Stimulated activated CD8-positive, alpha-beta memory T cell treated with anti-CD3 and anti-CD28 coated beads, Interleukin-7, amount 100 ng/mL, for 4 hours (primary cell): ENCODE results near the gene TRPC4AP.

ENCODE experiments used
- DNase-seq, 2 donors: peaks; one replicate each; pipeline ENCODE4 v3.0.0-alpha.2; 2020; ENCODE audit warnings: low read depth in 2 of 2

Gene TRPC4AP

DNA sequence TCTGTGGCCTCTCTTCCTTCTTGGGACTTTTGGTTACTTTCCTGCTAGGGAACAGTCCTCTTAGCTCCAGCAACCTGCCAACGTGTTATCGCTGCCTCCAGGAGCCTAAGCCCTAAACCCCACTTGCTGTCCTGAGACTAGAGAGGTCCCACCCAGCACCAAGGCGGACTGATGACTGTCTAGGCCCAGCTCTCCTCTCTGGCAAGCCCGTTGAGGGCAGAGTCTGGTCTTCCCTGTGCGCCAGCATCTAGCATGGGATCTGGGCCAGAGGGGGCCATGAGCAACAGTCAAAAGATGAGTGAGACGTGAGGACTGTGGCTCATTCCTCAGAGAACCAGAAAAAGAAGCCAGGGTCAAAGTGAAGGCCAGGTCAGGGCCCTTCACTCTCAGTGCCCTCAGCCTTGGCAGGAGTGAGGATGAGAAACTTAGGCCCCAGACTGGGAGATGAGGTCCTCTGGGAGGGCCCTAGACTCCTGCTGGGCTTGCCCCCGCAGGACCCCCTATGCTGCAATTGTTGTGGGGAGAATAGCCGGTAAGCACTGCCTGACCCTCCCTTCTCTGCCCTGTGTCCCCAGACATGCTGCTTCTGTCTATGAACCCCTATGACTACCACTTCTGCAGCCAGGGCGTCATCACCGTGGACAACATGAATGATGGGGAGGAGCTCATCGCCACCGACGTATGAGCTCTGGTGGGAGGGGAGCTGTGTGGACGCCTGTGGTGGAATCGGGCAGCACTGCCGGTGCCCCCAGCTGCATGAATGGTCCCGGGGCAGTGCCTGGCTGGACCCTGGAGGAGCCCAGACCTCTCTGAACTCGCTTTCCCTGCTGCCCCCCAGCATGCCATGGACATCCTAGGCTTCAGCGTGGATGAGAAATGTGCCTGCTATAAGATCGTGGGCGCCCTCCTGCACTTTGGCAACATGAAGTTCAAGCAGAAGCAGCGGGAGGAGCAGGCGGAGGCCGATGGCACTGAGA lies 106.0 kb downstream of the TRPC4AP start:
- no peak for DNase-seq

DNA sequence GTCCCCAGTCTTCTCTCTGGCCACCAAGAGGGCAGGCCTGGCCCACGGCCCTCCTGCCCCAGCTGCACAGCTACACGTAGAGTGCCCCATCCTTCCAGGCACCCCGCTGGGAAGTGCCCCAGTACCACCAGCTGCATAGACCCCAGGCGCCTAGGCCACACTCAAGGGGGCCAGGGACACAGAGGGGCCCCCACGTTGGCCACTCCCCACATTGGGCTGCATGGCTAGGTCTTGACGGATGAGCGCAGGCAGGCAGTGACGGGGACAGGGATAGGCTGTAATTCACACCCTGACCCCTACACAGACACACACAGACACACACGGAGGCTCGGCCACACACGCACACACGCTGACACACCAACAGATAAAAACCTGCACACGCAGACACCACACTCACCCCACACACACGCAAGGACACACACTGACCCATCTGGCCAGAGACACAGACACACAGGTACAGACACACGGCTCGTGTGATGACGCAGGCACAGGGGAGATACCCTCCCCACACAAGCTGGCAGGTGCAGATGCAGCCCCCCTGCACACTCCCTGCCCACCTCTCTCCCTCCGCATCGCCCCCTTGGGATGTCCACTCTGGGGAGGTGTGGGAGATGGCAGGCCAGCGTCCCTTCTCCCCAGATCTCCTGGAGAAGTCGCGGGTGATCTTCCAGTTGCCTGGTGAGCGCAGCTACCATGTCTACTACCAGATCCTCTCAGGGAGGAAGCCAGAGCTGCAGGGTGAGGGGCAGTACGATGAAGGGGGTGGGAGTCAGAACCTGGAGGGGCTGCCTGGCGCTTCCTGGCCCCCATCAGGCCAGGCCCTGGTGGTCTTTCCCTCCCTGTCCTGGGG lies 106.9 kb downstream of the TRPC4AP start:
- no peak for DNase-seq

- DNase-seq: no peak
These were observed 107.8 kb downstream of the TRPC4AP start for GRCh38 chr20:34984756-34985261.

DNA sequence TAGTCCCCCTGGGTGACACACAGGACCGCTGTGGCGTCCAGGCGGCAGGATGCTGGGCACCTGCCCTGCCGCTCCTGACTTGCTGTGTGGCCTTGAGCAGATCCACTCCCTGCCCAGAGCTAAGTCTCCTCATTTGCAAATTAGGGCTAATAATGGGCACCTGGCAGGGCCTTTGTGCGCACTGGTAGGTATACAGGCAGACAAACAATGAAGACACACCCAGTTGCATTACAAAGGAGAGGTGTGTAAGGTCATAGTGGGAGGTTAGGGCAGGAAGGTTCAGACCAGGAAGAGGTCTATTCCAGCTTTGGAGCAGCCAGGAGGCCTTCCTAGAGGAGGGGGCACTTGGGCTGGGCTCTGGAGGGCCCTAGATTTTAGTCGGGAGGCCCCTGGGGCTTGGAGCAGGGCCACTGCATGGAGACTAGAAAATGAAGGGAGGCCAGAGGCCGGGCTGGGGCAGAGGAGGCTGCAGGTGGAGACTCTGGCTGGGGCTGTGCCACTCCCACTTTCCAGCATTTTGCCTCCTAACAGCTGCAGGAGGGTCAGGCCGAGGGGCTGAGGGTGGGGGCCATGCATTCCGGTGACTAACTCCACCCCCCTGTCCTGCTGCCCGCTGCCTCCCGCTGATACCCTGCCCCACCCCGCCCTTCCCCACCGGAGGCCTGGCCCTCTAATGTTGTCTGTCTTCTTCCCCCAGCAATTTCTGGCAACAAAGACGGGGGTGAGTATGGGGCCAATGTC lies 108.4 kb downstream of the TRPC4AP start:
- DNase-seq: no peak

- DNase-seq: no peak
These were observed 109.4 kb downstream of the TRPC4AP start for GRCh38 chr20:34983089-34983820.

- no peak for DNase-seq
These were observed 110.1 kb downstream of the TRPC4AP start for GRCh38 chr20:34982270-34983088.

- DNase-seq: no peak
These were observed 111.9 kb downstream of the TRPC4AP start for GRCh38 chr20:34980543-34981233.

GRCh38 chr20:34979366-34980153 lies 113.0 kb downstream of the TRPC4AP start:
- DNase-seq: no peak

DNA sequence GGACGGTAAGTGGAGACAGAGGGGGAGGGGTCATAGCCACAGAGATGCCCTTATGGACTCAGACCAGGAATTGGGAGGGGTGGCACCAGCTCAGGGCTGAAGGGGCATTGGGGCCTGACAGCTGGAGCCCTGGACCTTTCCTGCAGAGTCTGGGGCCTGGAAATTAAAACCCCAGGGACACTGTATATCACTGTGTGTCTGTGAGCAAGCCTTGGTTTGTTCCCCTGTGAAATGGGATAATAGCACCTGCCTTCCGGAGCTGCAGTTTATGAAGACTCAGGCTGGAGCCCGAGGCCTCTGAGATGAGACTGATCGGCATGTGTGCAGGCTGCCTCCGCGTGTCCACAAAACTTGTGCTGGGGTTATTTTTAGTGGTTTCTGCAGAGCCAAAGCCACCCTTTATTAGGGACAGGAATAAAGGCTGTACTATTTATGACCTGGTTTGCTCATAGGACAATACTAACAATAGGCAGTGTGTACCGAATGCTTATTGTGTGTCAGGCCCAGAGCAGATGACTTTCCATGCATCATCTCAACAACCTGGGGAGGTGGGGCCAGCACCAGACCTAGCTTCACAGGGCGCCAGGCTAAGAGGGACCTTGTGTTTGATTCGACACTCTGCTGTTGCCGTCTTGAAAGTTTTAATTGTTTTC lies 114.4 kb downstream of the TRPC4AP start:
- DNase-seq: no peak

DNA sequence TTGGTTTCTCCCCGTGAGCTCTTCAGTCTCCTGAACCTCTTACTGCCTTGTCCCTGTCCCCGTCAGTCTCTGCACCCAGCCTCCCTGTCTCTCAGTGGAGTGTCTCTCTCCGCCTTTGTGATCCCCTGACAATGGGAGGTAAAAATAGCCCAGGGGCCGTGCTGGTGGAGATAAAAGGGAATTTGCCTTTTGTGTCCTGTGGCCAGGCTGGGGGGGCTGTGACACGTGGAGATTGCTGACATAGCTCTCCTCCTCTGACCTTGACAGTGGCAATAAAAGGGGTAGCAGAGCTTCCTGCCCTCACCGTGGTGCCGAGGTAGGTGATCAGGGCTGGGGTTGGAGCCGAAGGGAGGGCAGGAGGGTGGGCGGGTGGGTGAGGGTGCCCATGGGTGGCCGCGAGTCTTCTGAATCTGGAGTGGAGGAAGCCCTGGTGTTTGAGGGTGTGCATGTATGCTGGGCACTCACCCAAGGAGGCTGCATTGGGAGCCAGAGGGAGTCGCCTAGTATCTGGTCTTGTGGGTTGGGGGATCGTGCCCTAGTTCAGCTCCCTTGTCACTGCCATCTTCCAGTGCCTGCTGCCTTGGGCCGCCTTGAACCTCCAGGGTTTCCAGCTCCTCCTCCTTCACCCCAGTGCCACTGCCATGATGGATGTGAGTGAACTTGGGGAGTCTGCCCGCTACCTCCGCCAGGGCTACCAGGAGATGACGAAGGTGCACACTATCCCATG lies 115.1 kb downstream of the TRPC4AP start:
- no peak for DNase-seq

GRCh38 chr20:34976286-34976685 lies 116.3 kb downstream of the TRPC4AP start:
- no peak for DNase-seq

- no peak for DNase-seq
These were observed 118.4 kb downstream of the TRPC4AP start for GRCh38 chr20:34974246-34974645.

DNA sequence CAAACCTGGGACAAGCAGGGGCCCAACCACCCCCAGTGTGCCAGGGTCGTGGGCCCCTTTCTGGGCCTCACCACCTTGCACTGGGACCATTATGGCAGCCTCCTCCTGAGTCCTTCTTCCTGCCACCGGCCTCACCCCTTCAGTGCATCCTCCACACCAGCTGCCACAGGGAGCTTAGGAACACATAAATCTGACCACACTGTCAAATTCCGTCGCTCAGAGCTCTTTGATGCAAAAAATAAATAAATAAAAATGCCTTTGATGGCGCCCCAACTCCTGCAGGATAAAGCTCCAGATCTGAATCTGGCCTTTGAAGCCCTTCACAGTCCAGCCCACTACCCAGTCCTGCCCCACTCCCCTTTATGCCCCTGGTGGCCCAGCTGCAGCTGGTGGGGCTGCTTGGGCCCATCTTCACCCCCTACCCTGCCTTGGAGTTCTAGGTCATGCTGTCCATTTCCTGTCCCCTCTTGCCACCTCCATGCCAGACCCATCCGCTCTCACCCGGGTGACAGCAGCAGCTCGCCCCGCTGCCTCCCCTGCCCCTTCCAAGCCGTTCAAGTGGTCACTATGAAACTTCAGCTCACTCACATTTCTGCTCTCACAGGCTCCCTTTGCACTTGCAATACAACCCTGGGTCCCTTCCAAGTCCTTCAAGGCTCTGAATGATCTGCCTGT lies 120.9 kb downstream of the TRPC4AP start:
- DNase-seq: no peak

GRCh38 chr20:34970846-34971560 lies 121.6 kb downstream of the TRPC4AP start:
- DNase-seq: no peak

GRCh38 chr20:34970193-34970840 lies 122.3 kb downstream of the TRPC4AP start:
- DNase-seq: no peak
